HEK293T (cell line): ENCODE measurements around the gene TNPO2.

ENCODE experiments used
- CTCF ChIA-PET: fragments of 350-600 bp; formaldehyde crosslinking; extraction: SDS; loops from one replicate; lab custom pipeline; 2021; ENCODE audit warnings: antibody characterized with exemption, inconsistent platforms; lab: Yijun Ruan, JAX
- POLR2A ChIA-PET: fragments of 350-600 bp; formaldehyde crosslinking; extraction: SDS; loops from one replicate; lab custom pipeline; 2020; ENCODE audit warnings: antibody characterized with exemption, inconsistent platforms; lab: Yijun Ruan, JAX
- DNase-seq: peaks from one replicate; pipeline ENCODE4 v3.0.0; 2012; ENCODE audit warnings: mixed read lengths; ENCODE audit errors: extremely low spot score
- ARNT ChIP-seq: fragments of 450-650 bp; IDR thresholded peaks from 2 replicates; pipeline ENCODE4 v1.6.1; 2017; ENCODE audit warnings: mild to moderate bottlenecking
- BHLHE40 ChIP-seq: fragments of 450-650 bp; IDR thresholded peaks from 2 replicates; pipeline ENCODE4 v1.6.1; 2016; ENCODE audit warnings: mild to moderate bottlenecking, moderate library complexity, borderline replicate concordance
- CTBP1 ChIP-seq: fragments of 450-650 bp; IDR thresholded peaks from 2 replicates; pipeline ENCODE4 v1.6.1; 2016; ENCODE audit warnings: borderline replicate concordance
- ELF4 ChIP-seq: fragments of 450-650 bp; IDR thresholded peaks from 2 replicates; pipeline ENCODE4 v1.6.1; 2017; ENCODE audit warnings: antibody characterized with exemption
- FOXA1 ChIP-seq: fragments of 450-650 bp; IDR thresholded peaks from 2 replicates; pipeline ENCODE4 v1.6.1; 2016; ENCODE audit warnings: mild to moderate bottlenecking
- FOXK2 ChIP-seq: fragments of 450-650 bp; IDR thresholded peaks from 2 replicates; pipeline ENCODE4 v1.6.1; 2016; ENCODE audit warnings: mild to moderate bottlenecking
- FOXM1 ChIP-seq: fragments of 450-650 bp; IDR thresholded peaks from 2 replicates; pipeline ENCODE4 v1.6.1; 2017; ENCODE audit warnings: mild to moderate bottlenecking, borderline replicate concordance
- HDGF ChIP-seq: fragments of 450-650 bp; IDR thresholded peaks from 2 replicates; pipeline ENCODE4 v1.6.1; 2017; ENCODE audit warnings: antibody characterized with exemption, borderline replicate concordance
- L3MBTL2 ChIP-seq: fragments of 450-650 bp; conservative IDR thresholded peaks from 2 replicates; pipeline ENCODE4 v1.6.1; 2016; ENCODE audit warnings: mild to moderate bottlenecking
- LEF1 ChIP-seq: fragments of 450-650 bp; IDR thresholded peaks from 2 replicates; pipeline ENCODE4 v1.6.1; 2017; ENCODE audit warnings: mild to moderate bottlenecking, borderline replicate concordance
- NFRKB ChIP-seq: fragments of 450-650 bp; IDR thresholded peaks from 2 replicates; pipeline ENCODE4 v1.6.1; 2016; ENCODE audit warnings: mild to moderate bottlenecking, moderate library complexity
- SP1 ChIP-seq: fragments of 450-650 bp; IDR thresholded peaks from 2 replicates; pipeline ENCODE4 v1.6.1; 2017
- SUZ12 ChIP-seq: fragments of 450-650 bp; IDR thresholded peaks from 2 replicates; pipeline ENCODE4 v1.6.1; 2016; ENCODE audit warnings: mild to moderate bottlenecking
- TARDBP ChIP-seq: fragments of 450-650 bp; IDR thresholded peaks from 2 replicates; pipeline ENCODE4 v1.6.1; 2016
- ZNF384 ChIP-seq: fragments of 450-650 bp; IDR thresholded peaks from 2 replicates; pipeline ENCODE4 v1.6.1; 2016
- TF ChIP-seq, protein P1 (sequence below): fragments of 450-650 bp; IDR thresholded peaks from 2 replicates; pipeline ENCODE4 v1.6.1; 2016

TNPO2 gene

DNA sequence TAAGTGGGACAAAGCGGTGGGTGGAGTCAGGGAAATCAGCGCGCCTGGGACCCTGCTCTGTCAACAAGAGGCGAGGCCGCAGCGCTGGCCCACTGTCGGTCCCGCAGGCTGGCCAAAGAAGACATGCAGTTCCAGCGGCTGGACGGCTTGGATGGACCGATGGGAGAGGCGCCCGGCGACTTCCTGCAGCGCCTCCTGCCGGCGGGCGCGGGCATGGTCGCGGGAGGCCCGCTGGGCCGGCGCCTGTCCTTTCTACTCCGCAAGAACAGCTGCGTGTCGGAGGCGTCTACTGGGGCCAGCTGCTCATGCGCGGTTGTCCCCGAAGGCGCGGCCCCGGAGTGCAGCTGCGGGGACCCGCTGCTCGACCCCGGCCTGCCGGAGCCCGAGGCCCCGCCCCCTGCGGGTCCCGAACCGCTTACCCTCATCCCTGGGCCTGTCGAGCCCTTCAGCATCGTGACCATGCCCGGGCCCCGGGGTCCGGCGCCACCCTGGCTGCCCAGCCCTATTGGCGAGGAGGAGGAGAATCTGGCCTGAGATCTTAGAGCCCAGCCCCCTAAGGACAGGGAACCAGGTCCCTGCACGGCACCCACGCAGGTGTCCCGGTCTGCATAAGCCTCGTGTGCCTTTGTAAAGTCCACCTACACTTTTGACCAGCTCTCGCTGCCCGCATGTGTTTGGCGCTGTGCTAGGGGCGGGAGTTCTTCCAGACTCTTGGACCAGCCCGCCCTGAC, 34.0 kb upstream of the TNPO2 start:
- no peak for TF ChIP-seq ARNT
- TF ChIP-seq SUZ12 = no peak
- no peak for TF ChIP-seq LEF1
- no peak for TF ChIP-seq FOXK2
- TF ChIP-seq FOXM1 = no peak
- TF ChIP-seq HDGF = no peak
- TF ChIP-seq TARDBP = no peak
- peak; percentile 88 for DNase-seq
- ChIA-PET POLR2A (interaction anchor here (0.6 to 1.7 kb wide), 9 partner anchors 8 to 68 kb away, joined by 3 to 9 read pairs (median 4); partner anchors contain the start of genes GET3, RNASEH2A, TNPO2 and TRIR), CTCF (interaction anchor here (0.5 to 1.8 kb wide), 21 partner anchors 8 to 304 kb away, joined by 3 to 17 read pairs (median 4); partner anchors contain the start of gene GET3)

DNA sequence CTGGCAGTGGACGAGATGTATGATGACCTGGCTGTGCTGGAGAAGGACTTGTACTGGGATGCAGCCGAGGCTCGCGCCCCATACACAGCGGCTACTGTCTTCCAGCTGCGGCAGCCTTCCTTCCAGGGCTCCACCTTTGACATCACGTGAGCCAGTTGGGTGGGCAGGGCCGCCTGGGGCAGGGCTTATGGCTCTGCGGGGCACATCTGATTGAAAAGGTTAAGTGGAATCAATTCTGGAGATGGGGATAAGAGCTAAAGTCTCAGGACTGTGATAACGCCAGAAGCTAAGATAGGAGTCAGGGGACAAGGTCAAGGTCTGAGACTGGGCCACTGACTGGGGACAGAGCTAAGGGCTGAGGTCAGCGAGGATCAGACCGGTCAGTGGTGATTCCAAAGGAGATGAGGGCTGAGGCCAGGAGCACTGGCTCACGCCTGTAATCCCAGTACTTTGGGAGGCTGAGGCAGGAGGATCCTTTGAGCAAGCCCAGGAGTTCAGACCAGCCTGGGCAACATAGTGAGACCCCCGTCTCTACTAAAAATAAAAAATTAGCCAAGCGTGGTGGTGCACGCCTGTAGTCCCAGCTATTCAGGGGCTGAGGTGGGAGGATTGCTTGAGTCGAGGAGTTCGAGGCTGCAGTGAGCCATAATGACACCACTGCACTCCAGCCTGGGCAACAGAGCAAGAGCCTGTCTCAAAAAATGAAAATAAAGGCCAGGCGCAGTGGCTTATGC, 32.6 kb upstream of the TNPO2 start:
- no peak for DNase-seq
- CTCF ChIA-PET = interaction anchor here (0.6 kb wide), 1 partner anchor 10 kb away, joined by 3 read pairs; no protein-coding TSS in a partner anchor
- POLR2A ChIA-PET = no interaction called here
- TF ChIP-seq ZNF384 (no peak), SP1 (no peak), ARNT (no peak), BHLHE40 (no peak), LEF1 (no peak), FOXM1 (no peak), CTBP1 (no peak), NFRKB (no peak), FOXA1 (no peak), L3MBTL2 (no peak), TARDBP (no peak), HDGF (no peak)
- TF ChIP-seq, protein P1, sequence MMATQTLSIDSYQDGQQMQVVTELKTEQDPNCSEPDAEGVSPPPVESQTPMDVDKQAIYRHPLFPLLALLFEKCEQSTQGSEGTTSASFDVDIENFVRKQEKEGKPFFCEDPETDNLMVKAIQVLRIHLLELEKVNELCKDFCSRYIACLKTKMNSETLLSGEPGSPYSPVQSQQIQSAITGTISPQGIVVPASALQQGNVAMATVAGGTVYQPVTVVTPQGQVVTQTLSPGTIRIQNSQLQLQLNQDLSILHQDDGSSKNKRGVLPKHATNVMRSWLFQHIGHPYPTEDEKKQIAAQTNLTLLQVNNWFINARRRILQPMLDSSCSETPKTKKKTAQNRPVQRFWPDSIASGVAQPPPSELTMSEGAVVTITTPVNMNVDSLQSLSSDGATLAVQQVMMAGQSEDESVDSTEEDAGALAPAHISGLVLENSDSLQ = no peak

DNA sequence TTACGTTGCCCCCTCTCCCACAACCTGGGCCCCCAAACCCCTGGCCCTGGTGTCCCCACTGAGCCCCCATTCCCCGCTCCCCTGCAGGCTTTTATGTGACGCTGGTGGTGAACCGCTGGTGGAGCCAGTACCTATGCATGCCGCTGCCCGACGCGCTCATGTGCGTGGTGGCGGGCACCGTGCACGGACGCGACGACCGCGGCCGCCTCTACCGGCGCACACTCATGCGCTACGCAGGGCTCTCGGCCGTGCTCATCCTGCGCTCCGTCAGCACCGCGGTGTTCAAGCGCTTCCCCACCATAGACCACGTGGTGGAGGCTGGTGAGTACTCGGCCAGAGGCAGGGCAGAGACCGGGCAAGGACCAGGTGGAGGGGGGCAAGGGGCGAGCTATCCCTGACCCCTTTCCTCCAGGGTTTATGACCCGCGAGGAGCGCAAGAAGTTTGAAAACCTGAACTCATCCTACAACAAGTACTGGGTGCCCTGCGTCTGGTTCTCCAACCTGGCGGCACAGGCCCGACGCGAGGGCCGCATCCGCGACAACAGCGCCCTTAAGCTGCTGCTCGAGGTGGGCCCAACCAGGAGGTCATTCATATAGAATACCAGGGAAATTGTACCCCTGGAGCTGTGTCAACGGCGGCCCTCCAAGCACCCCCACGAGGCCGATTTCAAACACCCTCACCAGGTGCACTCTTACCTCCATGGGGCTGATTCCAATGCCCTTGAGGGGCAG, 30.9 kb upstream of the TNPO2 start:
- no peak for DNase-seq
- ChIA-PET CTCF (no interaction called here), POLR2A (interaction anchor here (1.0 to 1.2 kb wide), 2 partner anchors 12 to 21 kb away, joined by 3 to 4 read pairs; no protein-coding TSS in a partner anchor)
- no peak for TF ChIP-seq FOXA1
- no peak for TF ChIP-seq L3MBTL2
- TF ChIP-seq CTBP1 = no peak
- no peak for TF ChIP-seq TARDBP
- TF ChIP-seq, protein P1 = no peak
- no peak for TF ChIP-seq SUZ12
- TF ChIP-seq FOXK2 = no peak
- TF ChIP-seq NFRKB = no peak
- TF ChIP-seq ARNT = no peak
- TF ChIP-seq HDGF = no peak

DNA sequence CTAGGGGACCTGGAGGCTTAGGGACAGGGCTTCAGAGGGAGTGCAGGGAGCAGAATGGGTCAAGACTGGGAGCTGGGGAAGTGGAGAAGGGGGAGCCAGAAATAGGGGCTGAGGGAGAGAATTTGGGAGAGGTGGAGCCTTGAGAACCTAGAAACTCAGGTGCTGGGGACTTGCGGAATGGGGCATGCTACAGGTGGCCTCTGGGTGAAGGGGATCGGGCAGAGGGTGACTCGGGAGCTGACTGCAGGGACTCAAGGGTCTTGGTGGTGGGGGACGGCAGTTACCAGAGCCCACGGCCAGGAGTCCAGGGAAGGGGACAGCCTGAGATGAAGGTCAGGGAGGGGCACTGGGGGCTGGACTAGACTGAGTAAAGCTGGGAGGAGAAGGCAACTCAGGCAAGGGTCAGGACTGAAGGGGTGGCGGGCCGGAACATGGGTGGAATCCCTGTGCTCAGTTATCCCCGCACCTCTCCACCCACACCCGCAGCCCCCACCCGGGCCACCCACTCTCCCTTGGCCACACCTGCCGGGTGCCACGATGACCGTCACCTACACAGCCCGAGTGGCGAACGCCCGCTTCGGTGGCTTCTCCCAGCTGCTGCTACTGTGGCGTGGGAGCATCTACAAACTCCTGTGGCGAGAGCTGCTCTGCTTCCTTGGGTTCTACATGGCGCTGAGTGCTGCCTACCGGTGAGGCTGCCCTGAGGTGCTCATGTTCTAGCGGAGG, 28.5 kb upstream of the TNPO2 start:
- no peak for DNase-seq
- ChIA-PET CTCF (interaction anchor here (1.3 kb wide), 1 partner anchor 8 kb away, joined by 11 read pairs; no protein-coding TSS in a partner anchor), POLR2A (interaction anchor here (1.5 to 2.2 kb wide), 3 partner anchors 16 to 30 kb away, joined by 4 to 15 read pairs (median 5); partner anchors contain the start of genes GET3 and TRIR)
- TF ChIP-seq L3MBTL2 (no peak), ARNT (no peak), ZNF384 (no peak), HDGF (no peak), TARDBP (no peak), BHLHE40 (no peak), FOXK2 (no peak), NFRKB (no peak), SP1 (no peak), FOXA1 (no peak), LEF1 (no peak), FOXM1 (no peak), CTBP1 (no peak), ELF4 (no peak), SUZ12 (no peak)
- TF ChIP-seq, protein P1 = no peak

DNA sequence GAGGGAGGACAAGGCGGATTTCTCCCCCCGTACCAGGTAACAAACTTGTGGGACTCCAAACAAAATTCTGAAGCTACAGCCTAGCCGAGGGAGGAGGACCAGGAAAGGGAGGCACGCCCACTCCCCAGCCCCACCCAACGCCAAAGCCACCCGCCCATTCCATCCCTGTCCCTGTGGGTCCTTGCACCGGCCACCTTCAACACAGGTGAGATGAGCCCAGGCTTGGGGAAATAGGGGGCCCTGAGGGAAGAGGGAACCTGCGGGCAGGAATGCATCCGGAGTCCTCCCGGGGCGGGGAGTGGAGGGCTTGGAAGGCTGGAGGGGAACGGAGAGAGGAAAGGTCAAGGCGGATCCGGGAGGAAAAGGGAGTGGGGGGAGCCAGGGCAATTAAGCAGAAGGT, 27.9 kb upstream of the TNPO2 start, which contains the start of gene BEST2:
Gene BEST2, plus strand, starts transcription at position 157 of the 400 bp plus-strand sequence. CDS start 802 bp downstream, outside the sequence.
- ChIA-PET POLR2A (interaction anchor here (1.5 to 2.2 kb wide), 2 partner anchors 15 to 30 kb away, joined by 4 to 15 read pairs; partner anchors contain the start of gene GET3), CTCF (interaction anchor here (1.3 kb wide), 1 partner anchor 9 kb away, joined by 11 read pairs; no protein-coding TSS in a partner anchor)
- no peak for DNase-seq
- no peak for TF ChIP-seq FOXK2
- no peak for TF ChIP-seq BHLHE40
- TF ChIP-seq TARDBP = no peak
- no peak for TF ChIP-seq CTBP1
- no peak for TF ChIP-seq L3MBTL2
- TF ChIP-seq FOXA1 = no peak
- TF ChIP-seq SUZ12 = no peak
- TF ChIP-seq LEF1 = no peak
- TF ChIP-seq, protein P1 = no peak
- TF ChIP-seq NFRKB = no peak
- no peak for TF ChIP-seq ARNT
- TF ChIP-seq FOXM1 = no peak
- TF ChIP-seq ZNF384 = no peak
- TF ChIP-seq ELF4 = no peak
- TF ChIP-seq SP1 = no peak
- no peak for TF ChIP-seq HDGF
